Posterior cingulate gyrus (tissue), 11 donors: ENCODE results near the gene ABCD1.
"Not testable (repeated sequence)": the region's sequence is repeated elsewhere in the genome, so short reads cannot be mapped to it uniquely, and the experiment has no call there.

Experiments used
- DNase-seq, 10 donors: peaks; one replicate each; pipeline versions ENCODE4 v3.0.0 to v3.0.0-alpha.2; 2020 to 2021; ENCODE audit warnings: mixed read lengths in 3 of 10
- intact Hi-C: fragments of 100-400 bp; cut with DNase I; formaldehyde crosslinking; loops from one replicate; pipeline ENCODE4 v1.15.1; 2023

Gene ABCD1

GRCh38 chrX:153731117-153731844 is 6.6 kb downstream of the ABCD1 start:
- intact Hi-C loops = no loop called here

DNA sequence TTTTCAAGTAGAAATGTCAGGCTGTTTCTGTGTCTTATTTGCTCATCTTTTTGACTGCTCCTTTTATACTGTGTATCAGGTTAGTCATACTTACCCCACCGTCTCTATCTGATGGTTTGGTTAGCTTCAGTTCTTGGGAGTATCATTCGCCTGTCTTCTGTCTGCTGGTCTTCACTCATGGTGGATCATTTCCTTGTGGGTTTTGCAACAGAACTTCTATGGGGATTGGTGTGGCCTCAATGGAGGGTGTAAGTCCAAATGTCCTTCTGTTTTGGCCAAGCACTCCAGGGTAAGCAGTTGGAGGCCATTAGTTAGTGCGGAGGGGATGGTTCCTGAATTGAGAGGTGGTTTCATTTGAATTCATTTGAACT is 7.2 kb downstream of the ABCD1 start:
- DNase-seq = no peak
- intact Hi-C loops = no loop called here

More at GRCh38 chrX:153731117-153731844, 6.6 kb downstream of the ABCD1 start:
- DNase-seq = no peak

GRCh38 chrX:153732401-153732800 is 7.7 kb downstream of the ABCD1 start:
- intact Hi-C loops = no loop called here
- peak in 2 of 10 donors; percentile 70 to 74 for DNase-seq

- intact Hi-C loops = no loop called here
Measured at GRCh38 chrX:153733651-153734240, 9.1 kb downstream of the ABCD1 start.

DNA sequence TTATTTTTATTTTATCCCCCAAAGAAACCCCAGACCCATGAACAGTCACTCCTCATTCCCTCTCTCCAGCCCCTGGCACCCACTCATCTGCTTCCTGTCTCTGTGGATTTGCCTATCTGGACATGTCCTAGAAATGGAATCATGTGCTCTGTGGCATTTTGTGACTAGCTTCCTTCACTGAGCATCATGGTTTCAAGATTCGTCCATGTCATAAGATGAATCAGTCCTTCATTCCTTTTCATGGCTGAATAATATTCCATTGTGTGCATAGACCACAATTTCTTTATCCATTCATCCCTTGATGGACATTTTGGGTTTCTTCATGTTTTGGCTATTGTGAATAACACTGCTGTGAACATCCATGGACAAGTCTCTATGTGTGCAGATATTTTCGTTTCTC is 10.2 kb downstream of the ABCD1 start:
- intact Hi-C loops = no loop called here
- DNase-seq = no peak

More at GRCh38 chrX:153733651-153734240, 9.1 kb downstream of the ABCD1 start:
- peak in 1 of 10 donors; percentile 64 for DNase-seq

GRCh38 chrX:153735274-153735673 is 10.6 kb downstream of the ABCD1 start:
- no peak for DNase-seq
- intact Hi-C loops = no loop called here

GRCh38 chrX:153736071-153736820 is 11.6 kb downstream of the ABCD1 start:
- intact Hi-C loops = no loop called here
- peak in 2 of 10 donors; percentile 57 to 62 for DNase-seq

- DNase-seq = peak in 2 of 10 donors; percentile 64 to 70
- intact Hi-C loops = no loop called here
Measured at GRCh38 chrX:153736871-153737441, 12.3 kb downstream of the ABCD1 start.

GRCh38 chrX:153738056-153738605 is 13.5 kb downstream of the ABCD1 start:
- intact Hi-C loops = no loop called here

GRCh38 chrX:153739754-153740486 is 15.3 kb downstream of the ABCD1 start:
- intact Hi-C loops = no loop called here
- peak in 3 of 10 donors; percentile 52 to 65 (median 65) for DNase-seq

More at GRCh38 chrX:153738056-153738605, 13.5 kb downstream of the ABCD1 start:
- DNase-seq = peak in 2 of 10 donors; percentile 62 to 73

GRCh38 chrX:153740631-153741222 is 16.1 kb downstream of the ABCD1 start:
- intact Hi-C loops = no loop called here
- DNase-seq = peak in 2 of 10 donors; percentile 42 to 69

GRCh38 chrX:153741446-153741845 is 16.8 kb downstream of the ABCD1 start:
- intact Hi-C loops = no loop called here
- peak in 2 of 10 donors; percentile 75 to 78 for DNase-seq

GRCh38 chrX:153742111-153742510 is 17.5 kb downstream of the ABCD1 start:
- DNase-seq = peak in 2 of 10 donors; percentile 35 to 47
- intact Hi-C loops = not testable (repeated sequence)

- intact Hi-C loops = not testable (repeated sequence)
- DNase-seq = peak in 3 of 10 donors; percentile 54 to 78 (median 76)
Measured at GRCh38 chrX:153742796-153743467, 18.3 kb downstream of the ABCD1 start.

DNA sequence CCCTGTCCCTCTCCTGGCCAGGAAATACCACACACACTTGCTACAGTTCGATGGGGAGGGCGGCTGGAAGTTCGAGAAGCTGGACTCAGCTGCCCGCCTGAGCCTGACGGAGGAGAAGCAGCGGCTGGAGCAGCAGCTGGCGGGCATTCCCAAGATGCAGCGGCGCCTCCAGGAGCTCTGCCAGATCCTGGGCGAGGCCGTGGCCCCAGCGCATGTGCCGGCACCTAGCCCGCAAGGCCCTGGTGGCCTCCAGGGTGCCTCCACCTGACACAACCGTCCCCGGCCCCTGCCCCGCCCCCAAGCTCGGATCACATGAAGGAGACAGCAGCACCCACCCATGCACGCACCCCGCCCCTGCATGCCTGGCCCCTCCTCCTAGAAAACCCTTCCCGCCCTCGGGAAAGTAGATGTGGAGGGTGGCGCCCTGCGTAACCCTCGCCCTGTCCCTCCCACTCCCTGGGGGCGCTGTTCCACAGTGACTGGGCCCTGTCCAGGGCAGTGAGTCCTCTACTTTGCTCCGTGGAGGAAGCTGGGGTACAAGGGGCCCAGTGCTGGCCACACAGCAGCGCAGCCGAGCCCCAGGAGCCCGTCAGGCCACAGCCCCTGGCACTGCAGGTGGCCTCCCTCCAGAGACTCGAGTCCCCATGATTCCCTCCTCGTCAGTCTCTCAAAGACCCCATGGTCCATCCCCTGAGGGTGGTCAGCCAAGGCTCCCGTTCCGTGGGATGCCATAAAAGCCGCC is 19.0 kb downstream of the ABCD1 start:
- DNase-seq = peak in 3 of 10 donors; percentile 43 to 64 (median 54)
- intact Hi-C loops = not testable (repeated sequence)

- DNase-seq = peak in 3 of 10 donors; percentile 61 to 82 (median 74)
Measured at GRCh38 chrX:153744210-153745066, 19.8 kb downstream of the ABCD1 start.

DNA sequence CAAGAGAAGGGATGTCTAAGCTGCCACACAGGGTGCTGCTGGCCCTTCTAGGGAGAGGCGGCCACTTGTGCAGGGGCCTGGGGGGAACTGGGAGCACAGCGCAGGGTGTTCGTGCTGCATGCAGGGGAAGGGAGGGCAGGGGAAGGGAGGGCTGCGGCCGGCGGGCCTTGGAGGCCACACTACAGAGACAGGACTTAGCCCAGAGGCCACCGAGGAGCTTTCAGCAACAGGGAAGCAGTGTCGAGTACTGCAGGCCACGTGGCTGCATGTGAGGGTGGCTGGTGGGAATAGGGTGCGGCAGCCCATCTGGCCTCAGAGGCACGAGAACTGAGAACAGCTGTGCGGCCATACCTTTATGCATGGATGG is 20.4 kb downstream of the ABCD1 start:
- DNase-seq = peak in 3 of 10 donors; percentile 19 to 58 (median 45)
- intact Hi-C loops = not testable (repeated sequence)

More at GRCh38 chrX:153744210-153745066, 19.8 kb downstream of the ABCD1 start:
- intact Hi-C loops = no loop called here
